ENCODE data around the gene SLC28A1.
"Not testable (repeated sequence)": the region's sequence is repeated elsewhere in the genome, so short reads cannot be mapped to it uniquely, and the experiment has no call there.

SLC28A1 gene

GRCh38 chr15:84883916-84884781 is at the start of gene SLC28A1:
Gene SLC28A1, plus strand, starts transcription at chr15:84884662. Its CDS starts 3,099 bp downstream, at chr15:84887761.
- no peak for DNase-seq (ENCODE audit: extremely low read depth in 1 of 2, low read depth in 1 of 2)

GRCh38 chr15:84834969-84835368 is 49.5 kb upstream of the SLC28A1 start:
- DNase-seq (ENCODE audit: extremely low read depth in 1 of 2, low read depth in 1 of 2): no peak

- DNase-seq (ENCODE audit: extremely low read depth in 1 of 2, low read depth in 1 of 2): no peak
Measured at GRCh38 chr15:84835661-84836337, 48.7 kb upstream of the SLC28A1 start.

GRCh38 chr15:84836844-84837243 is 47.6 kb upstream of the SLC28A1 start:
- no peak for DNase-seq (ENCODE audit: extremely low read depth in 1 of 2, low read depth in 1 of 2)

GRCh38 chr15:84839714-84840113 is 44.7 kb upstream of the SLC28A1 start:
- no peak for DNase-seq (ENCODE audit: extremely low read depth in 1 of 2, low read depth in 1 of 2)

GRCh38 chr15:84840255-84840654 is 44.2 kb upstream of the SLC28A1 start:
- no peak for DNase-seq (ENCODE audit: extremely low read depth in 1 of 2, low read depth in 1 of 2)

- no peak for DNase-seq (ENCODE audit: extremely low read depth in 1 of 2, low read depth in 1 of 2)
Measured at GRCh38 chr15:84840741-84841429, 43.6 kb upstream of the SLC28A1 start.

- DNase-seq (ENCODE audit: extremely low read depth in 1 of 2, low read depth in 1 of 2): no peak
Measured at GRCh38 chr15:84842781-84843180, 41.7 kb upstream of the SLC28A1 start.

- DNase-seq (ENCODE audit: extremely low read depth in 1 of 2, low read depth in 1 of 2): no peak
Measured at GRCh38 chr15:84844964-84845363, 39.5 kb upstream of the SLC28A1 start.

- not testable (repeated sequence) for DNase-seq (ENCODE audit: extremely low read depth in 1 of 2, low read depth in 1 of 2)
Measured at GRCh38 chr15:84845631-84846030, 38.8 kb upstream of the SLC28A1 start.

- DNase-seq (ENCODE audit: extremely low read depth in 1 of 2, low read depth in 1 of 2): no peak
Measured at GRCh38 chr15:84846269-84846668, 38.2 kb upstream of the SLC28A1 start.

- no peak for DNase-seq (ENCODE audit: extremely low read depth in 1 of 2, low read depth in 1 of 2)
Measured at GRCh38 chr15:84847382-84847781, 37.1 kb upstream of the SLC28A1 start.

GRCh38 chr15:84852212-84852611 is 32.2 kb upstream of the SLC28A1 start:
- no peak for DNase-seq (ENCODE audit: extremely low read depth in 1 of 2, low read depth in 1 of 2)

GRCh38 chr15:84855136-84855535 is 29.3 kb upstream of the SLC28A1 start:
- no peak for DNase-seq (ENCODE audit: extremely low read depth in 1 of 2, low read depth in 1 of 2)

GRCh38 chr15:84855765-84856164 is 28.7 kb upstream of the SLC28A1 start:
- no peak for DNase-seq (ENCODE audit: extremely low read depth in 1 of 2, low read depth in 1 of 2)

- DNase-seq (ENCODE audit: extremely low read depth in 1 of 2, low read depth in 1 of 2): no peak
Measured at GRCh38 chr15:84856731-84857417, 27.6 kb upstream of the SLC28A1 start.

- no peak for DNase-seq (ENCODE audit: extremely low read depth in 1 of 2, low read depth in 1 of 2)
Measured at GRCh38 chr15:84857418-84858004, 27.0 kb upstream of the SLC28A1 start.

- no peak for DNase-seq (ENCODE audit: extremely low read depth in 1 of 2, low read depth in 1 of 2)
Measured at GRCh38 chr15:84858231-84858630, 26.2 kb upstream of the SLC28A1 start.

GRCh38 chr15:84859144-84859543 is 25.3 kb upstream of the SLC28A1 start:
- no peak for DNase-seq (ENCODE audit: extremely low read depth in 1 of 2, low read depth in 1 of 2)

GRCh38 chr15:84859651-84860050 is 24.8 kb upstream of the SLC28A1 start:
- no peak for DNase-seq (ENCODE audit: extremely low read depth in 1 of 2, low read depth in 1 of 2)

- no peak for DNase-seq (ENCODE audit: extremely low read depth in 1 of 2, low read depth in 1 of 2)
Measured at GRCh38 chr15:84861781-84862180, 22.7 kb upstream of the SLC28A1 start.

Measured in activated CD8-positive, alpha-beta memory T cell treated with anti-CD3 and anti-CD28 coated beads for 1 hour (primary cell).